Measurements from ENCODE around the gene PIM1. TPM values are rescaled to one million over a fixed set of nuclear protein-coding genes. Genes with fewer than 3 reads are reported as not detected.

The PIM1 gene
- total and polyA plus RNA-seq, 9 of the 15 experiments (the other 6 are each of a cell fraction or from before 2014, with no cell fraction given): 19.0 to 789 (median 212) TPM

GRCh38 chr6:37174515-37175331, 4.8 kb downstream of the PIM1 start (continued):
- TF ChIP-seq KLF10 (CRISPR knock-in tag; IDR thresholded peaks at IDR 0.05) (no peak), ATF1 (CRISPR knock-in tag; IDR thresholded peaks at IDR 0.05) (no peak), ATF1 (tag; IDR thresholded peaks at IDR 0.05) (no peak; the same call in 1 of the 2 replicates), HNRNPH1 (optimal IDR thresholded peaks at IDR 0.05; ENCODE audit: low read depth, low read length) (no peak), ZBTB8A (IDR thresholded peaks at IDR 0.05; ENCODE audit: partially characterized antibody) (no peak), NELFE (IDR thresholded peaks at IDR 0.05; ENCODE audit: insufficient read depth, insufficient read length) (no peak), ZNF263 (CRISPR knock-in tag; IDR thresholded peaks at IDR 0.05; ENCODE audit: borderline replicate concordance) (no peak), ARID1B (IDR thresholded peaks at IDR 0.05) (no peak), GTF2F1 (IDR thresholded peaks at IDR 0.05; ENCODE audit: low read depth, low read length) (no peak), KAT2B (IDR thresholded peaks at IDR 0.05; ENCODE audit: low read depth, low read length) (no peak), SMC3 (conservative IDR thresholded peaks at IDR 0.05; ENCODE audit: insufficient read depth, low read depth, low read length) (no peak), DACH1 (IDR thresholded peaks at IDR 0.05; ENCODE audit: partially characterized antibody) (no peak), RUNX1 (IDR thresholded peaks at IDR 0.05; ENCODE audit: low read depth) (no peak), TEAD1 (CRISPR knock-in tag; IDR thresholded peaks at IDR 0.05) (no peak), TAL1 (IDR thresholded peaks at IDR 0.05) (no peak), CBFA2T2 (conservative IDR thresholded peaks at IDR 0.05) (no peak), SFPQ (IDR thresholded peaks at IDR 0.05; ENCODE audit: low read depth, low read length) (no peak), ZFP30 (CRISPR knock-in tag; IDR thresholded peaks at IDR 0.05; ENCODE audit: borderline replicate concordance) (no peak), NFIX (CRISPR knock-in tag; IDR thresholded peaks at IDR 0.05; ENCODE audit: low read depth) (no peak), POLR2A (conservative IDR thresholded peaks at IDR 0.05) (peak; percentile 29; the same call in 1 of the 2 replicates), ETS1 (conservative IDR thresholded peaks at IDR 0.05; ENCODE audit: control insufficient read depth, low read depth, low read length) (no peak), HDGF (IDR thresholded peaks at IDR 0.05) (no peak), ZEB2 (IDR thresholded peaks at IDR 0.05) (0 out of 2 replicates have a peak, but pooled peaks have one; percentile 11), MTA3 (IDR thresholded peaks at IDR 0.05; ENCODE audit: borderline replicate concordance) (no peak; the same call in 1 of the 2 replicates), MCM2 (IDR thresholded peaks at IDR 0.05; ENCODE audit: low read depth) (no peak)
